SK-N-SH (cell line): ENCODE data around the gene CCDC57. TPM values are rescaled to one million over a fixed set of nuclear protein-coding genes. Genes with fewer than 3 reads are reported as not detected.

Experiments used
- CTCF ChIA-PET: fragments of 300-600, 350-600 bp; formaldehyde crosslinking; extraction: SDS; loops from one replicate; lab custom pipeline; 2021; lab: Yijun Ruan, JAX
- POLR2A ChIA-PET: fragments of 350-600 bp; sonication (Branson Sonifier 250); formaldehyde crosslinking; extraction: SDS; loops from one replicate; lab custom pipeline; 2020; ENCODE audit warnings: antibody characterized with exemption, inconsistent platforms; lab: Yijun Ruan, JAX
- DNase-seq: peaks from one replicate; pipeline ENCODE4 v3.0.0; 2012
- H2AFZ ChIP-seq: fragments of 200-600 bp; sonication (generic); 2 replicates; pipeline ENCODE4 v1.8.1; 2016; ENCODE audit warnings: antibody characterized with exemption, mild to moderate bottlenecking, low read depth
- H3F3A ChIP-seq: fragments of 200-600 bp; sonication (generic); replicated peaks from 2 replicates; pipeline ENCODE3; 2016; ENCODE audit warnings: antibody characterized with exemption, mild to moderate bottlenecking; ENCODE audit not compliant: insufficient read depth
- H3K27ac ChIP-seq, 2 experiments: fragments of 200-500 bp in 1 of 2; fragments of 200-600 bp in 1 of 2; sonication (Bioruptor generic) in 1 of 2; sonication (generic), shearing (Covaris generic) in 1 of 2; 2 replicates each; pipeline versions ENCODE4 v1.5.1 to v1.6.1; 2014 to 2016; ENCODE audit warnings: low read depth in 2 of 2, inconsistent platforms in 1 of 2, low read length in 1 of 2, mild to moderate bottlenecking in 1 of 2, mixed read lengths in 1 of 2
- H3K27me3 ChIP-seq: fragments of 200-600 bp; sonication (generic), shearing (Covaris generic); 2 replicates; pipeline ENCODE4 v1.6.1; 2016; ENCODE audit warnings: mixed run types; ENCODE audit not compliant: insufficient read depth
- H3K36me3 ChIP-seq, 2 experiments: fragments of 200-500 bp in 1 of 2; fragments of 200-600 bp in 1 of 2; sonication (Bioruptor generic) in 1 of 2; sonication (generic) in 1 of 2; replicated peaks in 1 of 2; 2 replicates each; pipeline versions ENCODE3 to v1.5.1; 2014 to 2016; ENCODE audit warnings: low read length in 1 of 2, mild to moderate bottlenecking in 1 of 2; ENCODE audit not compliant: insufficient read depth in 2 of 2, control insufficient read depth in 1 of 2
- H3K4me1 ChIP-seq, 2 experiments: fragments of 200-500 bp in 1 of 2; fragments of 200-600 bp in 1 of 2; sonication (Bioruptor generic) in 1 of 2; sonication (generic), shearing (Covaris generic) in 1 of 2; 2 replicates each; pipeline versions ENCODE4 v1.5.1 to v1.6.1; 2014 to 2016; ENCODE audit warnings: low read depth in 1 of 2, low read length in 1 of 2, mixed run types in 1 of 2; ENCODE audit not compliant: insufficient read depth in 2 of 2, control insufficient read depth in 1 of 2
- H3K4me2 ChIP-seq: fragments of 200-600 bp; sonication (generic), shearing (Covaris generic); 2 replicates; pipeline ENCODE4 v1.6.1; 2017; ENCODE audit warnings: mixed run types
- H3K4me3 ChIP-seq, 2 experiments: fragments of 200-500 bp in 1 of 2; fragments of 200-600 bp in 1 of 2; sonication (Bioruptor generic) in 1 of 2; sonication (generic), shearing (Covaris generic) in 1 of 2; 2 replicates each; pipeline versions ENCODE4 v1.5.1 to v1.8.1; 2014 to 2016; ENCODE audit warnings: low read depth in 2 of 2, inconsistent platforms in 1 of 2, low read length in 1 of 2, mild to moderate bottlenecking in 1 of 2, mixed read lengths in 1 of 2, moderate library complexity in 1 of 2
- H3K79me2 ChIP-seq: fragments of 200-600 bp; sonication (generic); 2 replicates; pipeline ENCODE4 v1.8.1; 2017; ENCODE audit warnings: mild to moderate bottlenecking; ENCODE audit not compliant: insufficient read depth
- H3K9ac ChIP-seq: fragments of 200-600 bp; sonication (generic); 2 replicates; pipeline ENCODE4 v1.6.1; 2017; ENCODE audit warnings: mixed run types
- H3K9me2 ChIP-seq: fragments of 200-600 bp; sonication (generic); 2 replicates; pipeline ENCODE4 v1.6.1; 2017; ENCODE audit warnings: mixed run types
- H3K9me3 ChIP-seq: fragments of 200-600 bp; sonication (generic); 2 replicates; pipeline ENCODE4 v1.6.1; 2017; ENCODE audit warnings: mixed run types, mild to moderate bottlenecking, moderate library complexity
- H4K20me1 ChIP-seq: fragments of 200-600 bp; sonication (generic); 2 replicates; pipeline ENCODE4 v1.6.1; 2017; ENCODE audit warnings: mild to moderate bottlenecking, mixed run types; ENCODE audit not compliant: insufficient read depth
- CHD2 ChIP-seq: fragments of 150-350 bp; IDR thresholded peaks from 2 replicates; pipeline ENCODE4 v1.6.1; 2018; ENCODE audit warnings: low read length; ENCODE audit not compliant: partially characterized antibody
- EP300 ChIP-seq, 2 experiments: IDR thresholded peaks; 2 replicates each; pipeline versions ENCODE4 v1.4.0 to v1.6.1; 2012; ENCODE audit warnings: borderline replicate concordance in 1 of 2, low read depth in 1 of 2, low read length in 1 of 2
- FOSL2 ChIP-seq: IDR thresholded peaks from 2 replicates; pipeline ENCODE4 v1.4.0; 2012; ENCODE audit warnings: low read depth, mild to moderate bottlenecking, moderate library complexity, borderline replicate concordance
- FOXM1 ChIP-seq: IDR thresholded peaks from 2 replicates; pipeline ENCODE4 v1.4.0; 2012; ENCODE audit warnings: low read depth, mild to moderate bottlenecking
- GATA2 ChIP-seq: sonication (generic); formaldehyde crosslinking; IDR thresholded peaks from 2 replicates; pipeline ENCODE4 v1.5.0; 2020; ENCODE audit warnings: mild to moderate bottlenecking, missing genetic modification reagents
- IRF3 ChIP-seq: fragments of 150-350 bp; IDR thresholded peaks from 2 replicates; pipeline ENCODE4 v1.6.1; 2016; ENCODE audit warnings: mild to moderate bottlenecking, low read depth, low read length
- JUND ChIP-seq: IDR thresholded peaks from 2 replicates; pipeline ENCODE4 v1.4.0; 2012
- MEF2A ChIP-seq: IDR thresholded peaks from 2 replicates; pipeline ENCODE4 v1.4.0; 2012; ENCODE audit warnings: low read depth, borderline replicate concordance
- MXI1 ChIP-seq: IDR thresholded peaks from 2 replicates; pipeline ENCODE4 v1.6.1; 2012; ENCODE audit warnings: mild to moderate bottlenecking, low read depth, low read length, improper control_type of control experiment
- NRF1 ChIP-seq: IDR thresholded peaks from 2 replicates; pipeline ENCODE4 v1.6.1; 2012; ENCODE audit warnings: low read depth, mild to moderate bottlenecking, low read length
- POLR2AphosphoS5 ChIP-seq: IDR thresholded peaks from 2 replicates; pipeline ENCODE4 v1.6.1; 2012; ENCODE audit warnings: low read depth, low read length
- RAD21 ChIP-seq: IDR thresholded peaks from 2 replicates; pipeline ENCODE4 v1.6.1; 2012; ENCODE audit warnings: mild to moderate bottlenecking, low read length
- TCF12 ChIP-seq: IDR thresholded peaks from 2 replicates; pipeline ENCODE4 v1.4.0; 2012
- USF2 ChIP-seq: fragments of 150-350 bp; IDR thresholded peaks from 2 replicates; pipeline ENCODE4 v1.6.1; 2017; ENCODE audit warnings: antibody characterized with exemption, low read length, low read depth, borderline replicate concordance
- YY1 ChIP-seq: IDR thresholded peaks from 2 replicates; pipeline ENCODE4 v1.4.0; 2012; ENCODE audit warnings: low read depth, mild to moderate bottlenecking
- WGBS: methylation state at CpG from one replicate; pipeline ENCODE4 v1.1.6; 2017; ENCODE audit warnings: low lambda C conversion rate; 5-methylcytosine and 5-hydroxymethylcytosine counted together
- polyA plus RNA-seq, 3 experiments: library from polyadenylated mRNA; depleted of rRNA; stranded (reverse); fragments of >200 nt; gene quantifications; 2 replicates each; pipeline ENCODE4 v1.2.3, GENCODE V29; 2012
- TF ChIP-seq, protein P1 (sequence below): IDR thresholded peaks from 2 replicates; pipeline ENCODE4; 2012
- TF ChIP-seq, protein P2 (sequence below): fragments of 200-600 bp; sonication (generic); IDR thresholded peaks from 2 replicates; pipeline ENCODE4 v1.6.1; 2017; ENCODE audit warnings: antibody characterized with exemption, mild to moderate bottlenecking, moderate library complexity

Gene CCDC57
- polyA plus RNA-seq, 1 of the 3 experiments (the other 2 are of a cell fraction) = 68.6 TPM

GRCh38 chr17:82053556-82054263 lies 158.9 kb downstream of the CCDC57 start:
- Histone ChIP-seq H3K4me3 (peak overlapping the region in 1 of 2 experiments; percentile 100; a peak in 3 of 4 replicates), H3K27me3 (no peaks in the 10 kb centered on the region), H3K9ac (no peak overlapping the region), H3K27ac (no peak overlapping the region), H3K9me2 (no peaks in the 10 kb centered on the region), H3K9me3 (no peaks in the 10 kb centered on the region), H3K4me1 (peaks cover 0 to 25% of the 10 kb centered on the region in 2 experiments; a peak in 2 of 4 replicates), H3F3A (peaks cover 19% of the 10 kb centered on the region), H4K20me1 (peaks cover 14% of the 10 kb centered on the region; the same call in 1 of the 2 replicates), H3K36me3 (peaks cover 35 to 70% of the 10 kb centered on the region in 2 experiments), H2AFZ (no peak overlapping the region), H3K4me2 (peak overlapping the region; percentile 100; the same call in 1 of the 2 replicates), H3K79me2 (peaks cover 49% of the 10 kb centered on the region)
- POLR2A ChIA-PET = interaction anchor here (0.8 to 1.6 kb wide), 2 partner anchors 10 to 23 kb away, joined by 3 to 4 read pairs; no protein-coding TSS in a partner anchor
- 97% methylated on average over 28 of the region's 28 CpGs for WGBS
- TF ChIP-seq GATA2 = no peak
- TF ChIP-seq, protein P1, sequence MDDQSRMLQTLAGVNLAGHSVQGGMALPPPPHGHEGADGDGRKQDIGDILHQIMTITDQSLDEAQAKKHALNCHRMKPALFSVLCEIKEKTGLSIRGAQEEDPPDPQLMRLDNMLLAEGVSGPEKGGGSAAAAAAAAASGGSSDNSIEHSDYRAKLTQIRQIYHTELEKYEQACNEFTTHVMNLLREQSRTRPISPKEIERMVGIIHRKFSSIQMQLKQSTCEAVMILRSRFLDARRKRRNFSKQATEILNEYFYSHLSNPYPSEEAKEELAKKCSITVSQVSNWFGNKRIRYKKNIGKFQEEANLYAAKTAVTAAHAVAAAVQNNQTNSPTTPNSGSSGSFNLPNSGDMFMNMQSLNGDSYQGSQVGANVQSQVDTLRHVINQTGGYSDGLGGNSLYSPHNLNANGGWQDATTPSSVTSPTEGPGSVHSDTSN = no peak
- no peak for TF ChIP-seq CHD2
- TF ChIP-seq USF2 = no peak
- no peak for TF ChIP-seq YY1
- no peak for TF ChIP-seq RAD21
- DNase-seq = no peak
- CTCF ChIA-PET = interaction anchor here (0.9 to 5.1 kb wide), 8 partner anchors 11 to 100 kb away, joined by 3 to 24 read pairs (median 3); no protein-coding TSS in a partner anchor

DNA sequence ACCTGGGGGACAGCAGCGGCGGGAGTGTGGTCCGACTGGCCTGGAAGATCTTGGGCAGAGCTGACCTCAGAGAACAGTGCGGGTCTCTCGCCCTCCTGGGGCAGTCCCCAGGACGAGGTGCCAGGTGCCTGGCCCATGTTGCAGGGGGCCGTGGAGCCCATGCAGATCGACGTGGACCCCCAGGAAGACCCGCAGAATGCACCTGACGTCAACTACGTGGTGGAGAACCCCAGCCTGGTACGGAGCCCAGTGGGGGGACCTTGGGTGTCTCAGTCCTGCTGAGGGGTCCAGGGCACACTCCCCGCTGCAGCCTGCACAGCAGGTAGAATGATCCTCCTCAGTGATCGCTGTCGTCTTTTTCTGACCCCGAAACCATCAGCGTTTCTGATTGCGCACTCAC lies 159.5 kb downstream of the CCDC57 start:
- H3K79me2 ChIP-seq = peaks cover 49% of the 10 kb centered on the region
- peaks cover 14% of the 10 kb centered on the region; the same call in 1 of the 2 replicates for H4K20me1 ChIP-seq
- no peak overlapping the region for H2AFZ ChIP-seq
- no peak for DNase-seq
- H3K4me2 ChIP-seq = peak overlapping the region; percentile 100
- CTCF ChIA-PET = interaction anchor here (1.1 to 5.1 kb wide), 5 partner anchors 11 to 103 kb away, joined by 3 to 24 read pairs (median 4); no protein-coding TSS in a partner anchor
- WGBS = 92% methylated on average over 13 of the region's 19 CpGs
- peak overlapping the region; percentile 95 for H3K9ac ChIP-seq
- H3K9me3 ChIP-seq = no peaks in the 10 kb centered on the region
- H3K4me1 ChIP-seq = peaks cover 0 to 25% of the 10 kb centered on the region in 2 experiments; a peak in 2 of 4 replicates
- H3K36me3 ChIP-seq = peaks cover 35 to 70% of the 10 kb centered on the region in 2 experiments
- no peak overlapping the region for H3K27ac ChIP-seq
- peaks cover 14% of the 10 kb centered on the region for H3F3A ChIP-seq
- no peaks in the 10 kb centered on the region for H3K9me2 ChIP-seq
- peak overlapping the region; percentile 99 to 100; a peak in 3 of 4 replicates for H3K4me3 ChIP-seq
- H3K27me3 ChIP-seq = no peaks in the 10 kb centered on the region
- POLR2A ChIA-PET = interaction anchor here (0.8 kb wide), 1 partner anchor 23 kb away, joined by 3 read pairs; no protein-coding TSS in a partner anchor
- TF ChIP-seq TCF12 = no peak
- TF ChIP-seq NRF1 = no peak
- no peak for TF ChIP-seq JUND
- TF ChIP-seq MEF2A = no peak
- no peak for TF ChIP-seq FOXM1
- no peak for TF ChIP-seq IRF3
- TF ChIP-seq, protein P2, sequence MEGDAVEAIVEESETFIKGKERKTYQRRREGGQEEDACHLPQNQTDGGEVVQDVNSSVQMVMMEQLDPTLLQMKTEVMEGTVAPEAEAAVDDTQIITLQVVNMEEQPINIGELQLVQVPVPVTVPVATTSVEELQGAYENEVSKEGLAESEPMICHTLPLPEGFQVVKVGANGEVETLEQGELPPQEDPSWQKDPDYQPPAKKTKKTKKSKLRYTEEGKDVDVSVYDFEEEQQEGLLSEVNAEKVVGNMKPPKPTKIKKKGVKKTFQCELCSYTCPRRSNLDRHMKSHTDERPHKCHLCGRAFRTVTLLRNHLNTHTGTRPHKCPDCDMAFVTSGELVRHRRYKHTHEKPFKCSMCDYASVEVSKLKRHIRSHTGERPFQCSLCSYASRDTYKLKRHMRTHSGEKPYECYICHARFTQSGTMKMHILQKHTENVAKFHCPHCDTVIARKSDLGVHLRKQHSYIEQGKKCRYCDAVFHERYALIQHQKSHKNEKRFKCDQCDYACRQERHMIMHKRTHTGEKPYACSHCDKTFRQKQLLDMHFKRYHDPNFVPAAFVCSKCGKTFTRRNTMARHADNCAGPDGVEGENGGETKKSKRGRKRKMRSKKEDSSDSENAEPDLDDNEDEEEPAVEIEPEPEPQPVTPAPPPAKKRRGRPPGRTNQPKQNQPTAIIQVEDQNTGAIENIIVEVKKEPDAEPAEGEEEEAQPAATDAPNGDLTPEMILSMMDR = no peak
- TF ChIP-seq POLR2AphosphoS5 = no peak
- TF ChIP-seq MXI1 = no peak
- TF ChIP-seq YY1 = no peak
- no peak for TF ChIP-seq EP300 (IDR thresholded peaks at IDR 0.05; ENCODE audit: borderline replicate concordance in 1 of 2, low read depth in 1 of 2, low read length in 1 of 2)
- no peak for TF ChIP-seq FOSL2
- TF ChIP-seq, protein P1 = no peak
